Gastroesophageal sphincter (tissue), 4 donors: Measurements from ENCODE around the gene SIVA1. TPM values are rescaled to one million over a fixed set of nuclear protein-coding genes. Genes with fewer than 3 reads are reported as not detected.

Experiments
- ATAC-seq: fragments of 150-250 bp; one replicate; pipeline ENCODE4 v1.9.1; 2016; ENCODE audit warnings: mild to moderate bottlenecking, moderate library complexity
- H3K27ac ChIP-seq, 4 donors: fragments of 200-600 bp; sonication (generic) in 3 of 4; 1 replicate in 3 of 4; 2 replicates in 1 of 4; pipeline ENCODE4 v1.5.1; 2016 to 2019
- H3K27me3 ChIP-seq: fragments of 200-600 bp; sonication (generic); one replicate; pipeline ENCODE4 v1.5.1; 2019
- H3K36me3 ChIP-seq, 2 donors: fragments of 200-600 bp; sonication (generic); one replicate each; pipeline ENCODE4 v1.5.1; 2019; ENCODE audit warnings: control low read depth in 1 of 2
- H3K4me1 ChIP-seq, 3 donors: fragments of 200-600 bp; sonication (generic); 1 replicate in 2 of 3; 2 replicates in 1 of 3; pipeline ENCODE4 v1.5.1; 2016 to 2019; ENCODE audit warnings: control low read depth in 2 of 3
- H3K4me3 ChIP-seq, 2 donors: fragments of 200-600 bp; sonication (generic); one replicate each; pipeline ENCODE4 v1.5.1; 2019; ENCODE audit warnings: mild to moderate bottlenecking in 1 of 2, moderate library complexity in 1 of 2
- H3K9me3 ChIP-seq, 3 donors: fragments of 200-600 bp; sonication (generic); one replicate each; pipeline ENCODE4 v1.5.1; 2017 to 2019; ENCODE audit warnings: control low read depth in 2 of 3
- EP300 ChIP-seq: sonication (generic); formaldehyde crosslinking; IDR thresholded peaks from one replicate; pipeline ENCODE4 v1.6.1; 2017; ENCODE audit warnings: antibody characterized with exemption, mild to moderate bottlenecking
- POLR2A ChIP-seq, 2 donors: fragments of 450-650 bp; IDR thresholded peaks; one replicate each; pipeline ENCODE4 v1.6.1; 2017; ENCODE audit warnings: antibody characterized with exemption in 2 of 2, mild to moderate bottlenecking in 2 of 2, moderate library complexity in 1 of 2
- POLR2AphosphoS5 ChIP-seq: sonication (generic); formaldehyde crosslinking; IDR thresholded peaks from one replicate; pipeline ENCODE4 v1.6.1; 2017; ENCODE audit warnings: antibody characterized with exemption
- WGBS, 2 donors: methylation state at CpG; one replicate each; pipeline ENCODE4 v1.1.5; 2018; ENCODE audit warnings: low coverage in 1 of 2; 5-methylcytosine and 5-hydroxymethylcytosine counted together
- total RNA-seq, 4 donors: library from RNA; depleted of rRNA; stranded (reverse); fragments of >200 nt; gene quantifications; one replicate each; pipeline ENCODE4 v1.1.0, GENCODE V29; 2016
- TF ChIP-seq, protein P1 (sequence below), 4 experiments: fragments of 200-600 bp in 2 of 4; fragments of 450-650 bp in 2 of 4; sonication (generic) in 1 of 4; IDR thresholded peaks; one replicate each; pipeline ENCODE4 v1.5.1; 2017 to 2019; ENCODE audit warnings: antibody characterized with exemption in 4 of 4, mild to moderate bottlenecking in 2 of 4, moderate library complexity in 2 of 4

The SIVA1 gene
- total RNA-seq, 4 donors from 2014 or later = 188 to 513 (median 363) TPM

DNA sequence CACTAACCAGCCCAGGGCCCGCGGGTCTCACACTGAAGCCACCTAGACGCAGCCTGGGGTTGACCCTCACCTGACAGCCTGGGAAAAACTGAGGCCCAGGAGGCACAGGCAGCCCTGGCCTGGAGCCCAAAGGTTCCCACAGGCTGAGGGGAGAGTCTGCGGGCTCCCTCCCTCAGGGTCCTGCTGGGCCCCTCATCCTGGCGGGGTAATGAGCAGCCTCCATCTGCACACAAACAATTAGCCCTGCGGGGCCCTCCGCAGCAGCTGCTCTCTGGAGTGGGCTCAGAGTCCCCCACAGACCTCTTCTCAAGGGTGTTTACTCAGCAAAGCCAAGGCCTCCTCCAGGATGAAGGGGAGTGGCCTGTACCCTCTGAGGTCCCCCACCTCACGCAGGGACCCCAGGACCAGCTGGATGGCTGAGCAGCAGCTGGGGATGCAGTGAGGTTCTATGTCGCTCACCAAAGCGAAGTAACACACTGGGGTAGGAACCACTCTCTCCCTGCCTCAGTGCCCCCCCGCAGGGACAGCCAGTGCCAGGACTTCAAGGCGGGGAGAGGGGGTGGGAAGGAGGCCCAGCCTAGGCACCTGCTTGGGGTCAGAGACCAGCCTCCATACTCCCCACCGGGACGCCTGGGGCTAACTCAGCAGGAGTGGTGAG lies 35.3 kb downstream of the SIVA1 start:
- WGBS, 2 donors = no CpG with 5 or more reads among the region's 14 CpGs
- no peak overlapping the region for H3K4me3 ChIP-seq
- peaks cover 0 to 68% of the 10 kb centered on the region in 2 donors for H3K36me3 ChIP-seq
- H3K9me3 ChIP-seq = no peaks in the 10 kb centered on the region
- no peak for ATAC-seq
- H3K27ac ChIP-seq = no peak overlapping the region
- no peaks in the 10 kb centered on the region for H3K27me3 ChIP-seq
- H3K4me1 ChIP-seq = peaks cover 0 to 100% (median 40%) of the 10 kb centered on the region in 3 donors
- TF ChIP-seq EP300 (no peak), POLR2A (IDR thresholded peaks at IDR 0.05) (no peak), POLR2AphosphoS5 (no peak)
- TF ChIP-seq, protein P1, sequence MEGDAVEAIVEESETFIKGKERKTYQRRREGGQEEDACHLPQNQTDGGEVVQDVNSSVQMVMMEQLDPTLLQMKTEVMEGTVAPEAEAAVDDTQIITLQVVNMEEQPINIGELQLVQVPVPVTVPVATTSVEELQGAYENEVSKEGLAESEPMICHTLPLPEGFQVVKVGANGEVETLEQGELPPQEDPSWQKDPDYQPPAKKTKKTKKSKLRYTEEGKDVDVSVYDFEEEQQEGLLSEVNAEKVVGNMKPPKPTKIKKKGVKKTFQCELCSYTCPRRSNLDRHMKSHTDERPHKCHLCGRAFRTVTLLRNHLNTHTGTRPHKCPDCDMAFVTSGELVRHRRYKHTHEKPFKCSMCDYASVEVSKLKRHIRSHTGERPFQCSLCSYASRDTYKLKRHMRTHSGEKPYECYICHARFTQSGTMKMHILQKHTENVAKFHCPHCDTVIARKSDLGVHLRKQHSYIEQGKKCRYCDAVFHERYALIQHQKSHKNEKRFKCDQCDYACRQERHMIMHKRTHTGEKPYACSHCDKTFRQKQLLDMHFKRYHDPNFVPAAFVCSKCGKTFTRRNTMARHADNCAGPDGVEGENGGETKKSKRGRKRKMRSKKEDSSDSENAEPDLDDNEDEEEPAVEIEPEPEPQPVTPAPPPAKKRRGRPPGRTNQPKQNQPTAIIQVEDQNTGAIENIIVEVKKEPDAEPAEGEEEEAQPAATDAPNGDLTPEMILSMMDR (IDR thresholded peaks at IDR 0.05) = no peak

GRCh38 chr14:104788873-104789663 lies 36.1 kb downstream of the SIVA1 start:
- Histone ChIP-seq H3K4me3 (no peak overlapping the region), H3K27ac (no peak overlapping the region), H3K4me1 (peaks cover 3 to 100% (median 48%) of the 10 kb centered on the region in 3 donors), H3K27me3 (no peaks in the 10 kb centered on the region), H3K9me3 (no peaks in the 10 kb centered on the region), H3K36me3 (peaks cover 0 to 68% of the 10 kb centered on the region in 2 donors)
- TF ChIP-seq POLR2A (IDR thresholded peaks at IDR 0.05) = no peak
- TF ChIP-seq EP300 = no peak
- TF ChIP-seq POLR2AphosphoS5 = no peak
- TF ChIP-seq, protein P1 (IDR thresholded peaks at IDR 0.05) = no peak
- ATAC-seq = no peak
- WGBS, 2 donors = 100% methylated on average over 1 of the region's 39 CpGs; no CpG with 5 or more reads in 1 of the 2 donors

DNA sequence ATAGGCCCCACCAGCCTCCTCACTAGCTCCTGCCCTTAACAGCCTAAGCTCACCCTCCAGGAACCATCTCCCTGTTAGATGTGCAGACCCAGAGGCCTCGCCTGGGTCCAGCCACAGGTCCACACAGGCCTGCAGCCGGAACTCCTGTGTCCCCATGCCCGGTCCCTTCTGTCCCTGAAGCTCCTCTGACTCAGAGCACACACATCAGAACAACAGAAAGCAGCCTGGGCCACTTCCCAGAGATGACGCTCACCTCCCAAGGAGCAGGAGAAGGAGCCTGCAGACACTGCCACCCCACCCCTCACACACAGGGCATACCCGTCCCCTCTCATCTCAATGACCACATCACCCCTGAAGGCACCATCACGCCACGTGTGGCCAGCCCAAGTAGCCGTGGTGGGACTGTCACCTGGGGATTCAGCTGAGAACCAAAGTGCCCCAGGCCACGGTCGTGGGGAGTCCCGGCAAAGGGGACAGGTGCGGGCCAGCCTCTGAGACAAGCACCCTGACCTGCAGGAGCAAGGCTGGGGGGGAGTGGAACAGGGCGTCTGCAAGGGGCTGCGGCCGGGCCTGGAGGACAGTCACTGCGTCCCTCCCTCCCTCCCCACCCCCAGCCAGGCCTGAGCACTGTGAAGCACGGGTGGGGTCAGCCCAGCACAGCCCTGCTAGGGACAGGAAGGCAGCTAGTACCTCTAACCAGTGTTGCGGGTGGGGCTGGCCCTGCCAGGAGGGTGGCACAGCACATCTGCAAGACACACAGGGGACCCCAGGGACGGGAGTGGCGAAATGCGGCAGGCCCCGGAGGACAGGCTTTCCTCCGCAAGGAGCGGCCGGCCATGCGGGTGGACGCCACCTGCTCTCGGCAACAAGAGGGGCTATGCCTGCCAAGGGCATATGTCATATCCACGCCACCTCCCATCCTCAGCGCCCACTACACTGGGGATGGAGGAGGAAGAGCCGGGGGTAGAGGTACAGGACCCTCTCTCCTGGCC lies 37.1 kb downstream of the SIVA1 start:
- WGBS, 2 donors = 85 to 96% methylated on average over 4 to 11 of the region's 31 CpGs
- TF ChIP-seq, protein P1 (IDR thresholded peaks at IDR 0.05) = no peak
- TF ChIP-seq POLR2A (IDR thresholded peaks at IDR 0.05) = no peak
- no peak for TF ChIP-seq EP300
- no peak for TF ChIP-seq POLR2AphosphoS5
- ATAC-seq = no peak
- H3K36me3 ChIP-seq = peaks cover 0 to 68% of the 10 kb centered on the region in 2 donors
- no peaks in the 10 kb centered on the region for H3K9me3 ChIP-seq
- H3K4me1 ChIP-seq = peaks cover 3 to 97% (median 47%) of the 10 kb centered on the region in 3 donors
- H3K4me3 ChIP-seq = no peak overlapping the region
- no peaks in the 10 kb centered on the region for H3K27me3 ChIP-seq
- H3K27ac ChIP-seq = no peak overlapping the region

- no peak for ATAC-seq
- H3K27me3 ChIP-seq = no peaks in the 10 kb centered on the region
- no peak overlapping the region for H3K4me3 ChIP-seq
- peaks cover 3 to 91% (median 48%) of the 10 kb centered on the region in 3 donors for H3K4me1 ChIP-seq
- no peaks in the 10 kb centered on the region for H3K9me3 ChIP-seq
- TF ChIP-seq, protein P1 (IDR thresholded peaks at IDR 0.05) = no peak
- TF ChIP-seq POLR2AphosphoS5 = no peak
- TF ChIP-seq EP300 = no peak
- TF ChIP-seq POLR2A (IDR thresholded peaks at IDR 0.05) = no peak
- H3K27ac ChIP-seq = no peak overlapping the region
- 81% methylated on average over 5 to 9 of the region's 9 CpGs for WGBS, 2 donors
- H3K36me3 ChIP-seq = peaks cover 0 to 61% of the 10 kb centered on the region in 2 donors
These were observed 38.5 kb downstream of the SIVA1 start for GRCh38 chr14:104791425-104791824.
